K562 (cell line): ENCODE measurements around the gene BTBD3. TPM values are rescaled to one million over a fixed set of nuclear protein-coding genes. Genes with fewer than 3 reads are reported as not detected.

Experiments
- ATAC-seq: fragments of 200-7000 bp; cut with Tn5 transposase; 3 replicates; pipeline ENCODE4 v1.9.1; 2020; ENCODE audit warnings: moderate library complexity
- BruUV-seq: library from RNA; stranded (reverse); fragments of 400-500 nt; replicated peaks from 2 replicates; lab custom pipeline; 2021; lab: Mats Ljungman, UMichigan
- CTCF ChIA-PET: fragments of 300-600 bp; formaldehyde crosslinking; extraction: SDS; loops from one replicate; lab custom pipeline; 2021; ENCODE audit warnings: low intra/inter-chr PET ratio; lab: Yijun Ruan, JAX
- POLR2A ChIA-PET: fragments of 300-600, 350-650 bp; sonication (Branson Sonifier 250); formaldehyde crosslinking; extraction: SDS; loops from one replicate; lab custom pipeline; 2021; ENCODE audit warnings: antibody characterized with exemption, inconsistent platforms; lab: Yijun Ruan, JAX
- DNase-seq, 4 experiments: peaks; one replicate each; pipeline versions ENCODE4 v3.0.0 to v3.0.0-alpha.2; 2011 to 2018; ENCODE audit warnings: low spot score in 3 of 4, mixed read lengths in 3 of 4; ENCODE audit errors: extremely low read depth in 1 of 4
- FAIRE-seq: peaks from 2 replicates; lab custom pipeline; 2011; peaks lifted over from hg19 to GRCh38; lab: Jason Lieb, UNC
- H2AFZ ChIP-seq: 2 replicates; pipeline ENCODE4 v1.6.0; 2011; ENCODE audit warnings: low read depth, low read length, control low read depth, inconsistent platforms
- H3K27ac ChIP-seq: fragments of 200-600 bp; 3 replicates; pipeline ENCODE4 v1.8.0; 2011; ENCODE audit warnings: low read depth, mild to moderate bottlenecking, control low read depth, inconsistent platforms, low read length, moderate library complexity, mixed read lengths; ENCODE audit errors: extremely low read depth
- H3K27me3 ChIP-seq, 2 experiments: fragments of 300-600 bp in 1 of 2; 2 replicates in 1 of 2; 3 replicates in 1 of 2; pipeline versions ENCODE4 v1.6.0 to v1.8.0; 2011; ENCODE audit warnings: inconsistent platforms in 2 of 2, low read length in 2 of 2, mild to moderate bottlenecking in 1 of 2, mixed read lengths in 1 of 2, moderate library complexity in 1 of 2; ENCODE audit not compliant: control insufficient read depth in 2 of 2, insufficient read depth in 2 of 2
- H3K36me3 ChIP-seq: fragments of 300-600 bp; 3 replicates; pipeline ENCODE4 v1.8.0; 2011; ENCODE audit warnings: mild to moderate bottlenecking, low read length, inconsistent platforms; ENCODE audit not compliant: control insufficient read depth, insufficient read depth
- H3K4me1 ChIP-seq, 2 experiments: fragments of 200-600 bp in 1 of 2; replicated peaks in 1 of 2; 2 replicates in 1 of 2; 3 replicates in 1 of 2; pipeline versions ENCODE4 v1.5.1 to v1.8.0; 2011; ENCODE audit warnings: inconsistent platforms in 2 of 2, low read length in 2 of 2, mild to moderate bottlenecking in 1 of 2, mixed read lengths in 1 of 2, moderate library complexity in 1 of 2; ENCODE audit not compliant: control insufficient read depth in 2 of 2, insufficient read depth in 2 of 2
- H3K4me2 ChIP-seq: 2 replicates; pipeline ENCODE4 v1.6.1; 2011; ENCODE audit warnings: low read length, control low read depth, inconsistent platforms, mixed read lengths; ENCODE audit not compliant: insufficient read depth
- H3K4me3 ChIP-seq: fragments of 200-600 bp; sonication (generic), shearing (Covaris generic); 2 replicates; pipeline ENCODE4 v1.5.1; 2016; ENCODE audit warnings: control low read depth, inconsistent platforms
- H3K79me2 ChIP-seq: fragments of 200-600 bp; 3 replicates; pipeline ENCODE4 v1.8.0; 2011; ENCODE audit warnings: low read length, inconsistent platforms; ENCODE audit not compliant: control insufficient read depth, insufficient read depth
- H3K9ac ChIP-seq, 2 experiments: 2 replicates each; pipeline versions ENCODE4 v1.6.0 to v1.6.1; 2011; ENCODE audit warnings: low read depth in 2 of 2, low read length in 2 of 2, control low read depth in 1 of 2, inconsistent platforms in 1 of 2, mild to moderate bottlenecking in 1 of 2, mixed read lengths in 1 of 2; ENCODE audit not compliant: insufficient read depth in 1 of 2
- H3K9me1 ChIP-seq: one replicate; pipeline ENCODE4 v1.6.0; 2011; ENCODE audit warnings: inconsistent platforms, mild to moderate bottlenecking, low read length, moderate library complexity; ENCODE audit not compliant: control insufficient read depth, insufficient read depth
- H3K9me3 ChIP-seq: replicated peaks from 2 replicates; pipeline ENCODE4 v1.5.1; 2011; ENCODE audit warnings: low read depth, low read length, inconsistent platforms; ENCODE audit not compliant: control insufficient read depth, insufficient read depth
- H4K20me1 ChIP-seq: replicated peaks from 2 replicates; pipeline ENCODE4 v1.6.1; 2011; ENCODE audit warnings: low read length, inconsistent platforms, mixed read lengths; ENCODE audit not compliant: control insufficient read depth, insufficient read depth
- ASH1L ChIP-seq: fragments of 450-650 bp; IDR thresholded peaks from 2 replicates; pipeline ENCODE4 v1.6.1; 2018; ENCODE audit warnings: borderline replicate concordance, mild to moderate bottlenecking, low read depth; ENCODE audit not compliant: partially characterized antibody
- CC2D1A ChIP-seq: fragments of 450-650 bp; IDR thresholded peaks from 2 replicates; pipeline ENCODE4 v1.6.1; 2017; ENCODE audit warnings: mild to moderate bottlenecking
- CEBPB ChIP-seq: fragments of 450-650 bp; IDR thresholded peaks from 2 replicates; pipeline ENCODE4 v1.6.1; 2016; ENCODE audit warnings: missing genetic modification characterization, missing compliant biosample characterization
- ERF ChIP-seq: fragments of 450-650 bp; formaldehyde crosslinking; IDR thresholded peaks from 2 replicates; pipeline ENCODE4 v1.4.0; 2020; ENCODE audit warnings: mild to moderate bottlenecking, mixed read lengths
- ESRRA ChIP-seq: fragments of 450-650 bp; IDR thresholded peaks from 2 replicates; pipeline ENCODE4 v1.6.1; 2014; ENCODE audit warnings: low read depth, mild to moderate bottlenecking, moderate library complexity, borderline replicate concordance
- HBP1 ChIP-seq: fragments of 450-650 bp; formaldehyde crosslinking; IDR thresholded peaks from 2 replicates; pipeline ENCODE4 v1.4.0; 2022; ENCODE audit warnings: missing genetic modification characterization
- HIVEP1 ChIP-seq: fragments of 250-450 bp; sonication (Bioruptor Pico); IDR thresholded peaks from 2 replicates; pipeline ENCODE4 v1.4.0; 2020; ENCODE audit warnings: mild to moderate bottlenecking
- ILF3 ChIP-seq: fragments of 450-650 bp; IDR thresholded peaks from 2 replicates; pipeline ENCODE4 v1.6.1; 2018; ENCODE audit warnings: antibody characterized with exemption, mild to moderate bottlenecking, moderate library complexity, borderline replicate concordance
- LCOR ChIP-seq: sonication (generic); formaldehyde crosslinking; IDR thresholded peaks from 2 replicates; pipeline ENCODE4 v1.8.0; 2022; ENCODE audit warnings: mild to moderate bottlenecking, missing genetic modification reagents
- PHB2 ChIP-seq: fragments of 450-650 bp; IDR thresholded peaks from 2 replicates; pipeline ENCODE4 v1.6.1; 2017; ENCODE audit warnings: low read depth
- SPI1 ChIP-seq: IDR thresholded peaks from 2 replicates; pipeline ENCODE4 v1.6.1; 2011; ENCODE audit warnings: low read depth, low read length, control low read depth, borderline replicate concordance
- TGIF2 ChIP-seq: sonication (generic); formaldehyde crosslinking; IDR thresholded peaks from 2 replicates; pipeline ENCODE4 v1.8.1; 2022; ENCODE audit warnings: mild to moderate bottlenecking, missing genetic modification reagents, moderate library complexity
- ZBTB49 ChIP-seq: sonication (generic); formaldehyde crosslinking; IDR thresholded peaks from 2 replicates; pipeline ENCODE4 v1.8.0; 2022; ENCODE audit warnings: missing genetic modification reagents, mild to moderate bottlenecking, borderline replicate concordance
- ZKSCAN8 ChIP-seq: fragments of 200-800 bp; sonication (Bioruptor generic); IDR thresholded peaks from 2 replicates; pipeline ENCODE4 v1.6.1; 2016; ENCODE audit warnings: missing genetic modification characterization, missing compliant biosample characterization
- ZNF143 ChIP-seq: sonication (generic); formaldehyde crosslinking; IDR thresholded peaks from 2 replicates; pipeline ENCODE4 v1.9.0; 2022; ENCODE audit warnings: mild to moderate bottlenecking, missing genetic modification reagents
- ZNF311 ChIP-seq: fragments of 250-450 bp; sonication (Bioruptor Pico); IDR thresholded peaks from 2 replicates; pipeline ENCODE4 v1.4.0; 2020; ENCODE audit warnings: mild to moderate bottlenecking, moderate library complexity
- ZNF408 ChIP-seq: fragments of 250-450 bp; sonication (Bioruptor Pico); IDR thresholded peaks from 2 replicates; pipeline ENCODE4 v1.4.0; 2020; ENCODE audit warnings: low read depth, mild to moderate bottlenecking, moderate library complexity
- ZNF639 ChIP-seq, 2 experiments: fragments of 200-800 bp in 1 of 2; sonication (Bioruptor generic) in 1 of 2; sonication (generic) in 1 of 2; formaldehyde crosslinking in 1 of 2; IDR thresholded peaks in 1 of 2; conservative IDR thresholded peaks in 1 of 2; 2 replicates each; pipeline versions ENCODE4 v1.5.0 to v1.6.1; 2016 to 2020; ENCODE audit warnings: missing compliant biosample characterization in 1 of 2, missing genetic modification characterization in 1 of 2, missing genetic modification reagents in 1 of 2
- WGBS: fragments of 100-300 bp; shearing (Covaris generic); methylation state at CpG from one replicate; pipeline ENCODE4 v1.1.6; 2016; ENCODE audit warnings: low coverage, mixed read lengths; ENCODE audit not compliant: insufficient coverage; ENCODE audit errors: missing lambda C conversion rate; 5-methylcytosine and 5-hydroxymethylcytosine counted together
- in situ Hi-C: fragments of 300-500 bp; cut with MboI; formaldehyde crosslinking; loops from 4 replicates; pipeline ENCODE4 v1.15.0; 2018; ENCODE audit warnings: inconsistent platforms, mixed read lengths
- intact Hi-C: fragments of 100-400 bp; cut with micrococcal nuclease; formaldehyde crosslinking; loops from 2 replicates; pipeline ENCODE4 v1.14.2; 2022
- polyA plus RNA-seq, 8 experiments: library from polyadenylated mRNA; depleted of rRNA in 4 of 8; stranded (reverse) in 5 of 8; unstranded in 3 of 8; fragments of >200 nt; fragmentation: Nextera tagmentation in 2 of 8; fragmentation: Illumina TruSeq in 1 of 8; extraction: Ambion mirVana in 2 of 8; extraction: Trizol in 1 of 8; gene quantifications; 2 replicates each; pipeline versions ENCODE4 v1.2.1 to v1.2.3, GENCODE V29; 2011 to 2014; ENCODE audit warnings: inconsistent platforms in 1 of 8, missing spikeins in 1 of 8
- total RNA-seq, 7 experiments: library from RNA; depleted of rRNA in 6 of 7; stranded (reverse); fragments of >200 nt in 6 of 7; fragmentation: Illumina TruSeq in 2 of 7; extraction: Trizol in 2 of 7; gene quantifications; 2 replicates each; pipeline versions ENCODE4 v1.2.1 to v1.2.3, GENCODE V29; 2011 to 2021; ENCODE audit warnings: low replicate concordance in 1 of 7

BTBD3 gene
- total and polyA plus RNA-seq, 9 of the 15 experiments (the other 6 are each of a cell fraction or from before 2014, with no cell fraction given), result 1.8 to 11.4 (median 6.4) TPM

DNA sequence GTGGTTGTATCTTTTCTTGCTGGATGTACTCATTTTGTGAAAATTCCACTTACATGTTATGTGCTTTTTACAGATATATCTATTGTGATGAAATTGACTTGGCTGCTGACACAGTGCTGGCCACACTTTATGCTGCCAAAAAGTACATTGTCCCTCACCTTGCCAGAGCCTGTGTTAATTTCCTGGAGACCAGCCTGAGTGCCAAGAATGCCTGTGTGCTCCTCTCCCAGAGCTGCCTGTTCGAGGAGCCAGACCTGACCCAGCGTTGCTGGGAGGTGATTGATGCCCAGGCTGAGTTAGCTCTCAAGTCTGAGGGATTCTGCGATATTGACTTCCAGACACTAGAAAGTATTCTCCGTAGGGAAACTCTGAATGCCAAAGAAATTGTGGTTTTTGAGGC, 4.9 kb downstream of the BTBD3 start:
- H3K27ac ChIP-seq, result no peak overlapping the region
- no peaks in the 10 kb centered on the region; a peak in 1 of 5 replicates for H3K4me1 ChIP-seq
- no peak overlapping the region for H3K4me2 ChIP-seq
- H2AFZ ChIP-seq, result no peak overlapping the region
- in situ Hi-C loops (no loop called here), intact Hi-C loops (no loop called here)
- H3K79me2 ChIP-seq, result no peaks in the 10 kb centered on the region
- FAIRE-seq (no peak), ATAC-seq (no peak), DNase-seq (no peak)
- no peaks in the 10 kb centered on the region for H3K36me3 ChIP-seq
- H3K27me3 ChIP-seq, result no peaks in the 10 kb centered on the region
- CTCF ChIA-PET, result no interaction called here
- H3K4me3 ChIP-seq, result no peak overlapping the region
- no peaks in the 10 kb centered on the region for H3K9me3 ChIP-seq
- H4K20me1 ChIP-seq, result no peaks in the 10 kb centered on the region
- no peak overlapping the region for H3K9ac ChIP-seq
- 60% methylated on average over 4 of the region's 4 CpGs for WGBS
- no TSS peak for BruUV-seq
- TF ChIP-seq TGIF2, result no peak
- TF ChIP-seq ESRRA, result no peak
- no peak for TF ChIP-seq ZNF311 (CRISPR knock-in tag)
- no peak for TF ChIP-seq ZKSCAN8 (CRISPR knock-in tag)
- no peak for TF ChIP-seq ZBTB49
- no peak for TF ChIP-seq ASH1L
- TF ChIP-seq SPI1, result no peak
- TF ChIP-seq ZNF639 (CRISPR knock-in tag; conservative IDR thresholded peaks at IDR 0.05 in 1 of 2, IDR thresholded peaks at IDR 0.05 in 1 of 2), result no peak
- no peak for TF ChIP-seq LCOR
- no peak for TF ChIP-seq CC2D1A
- no peak for TF ChIP-seq PHB2
- no peak for TF ChIP-seq ZNF143 (CRISPR knock-in tag)
- TF ChIP-seq HBP1 (CRISPR knock-in tag), result no peak
- no peak for TF ChIP-seq ZNF408
- TF ChIP-seq CEBPB (tag), result no peak
- no peak for TF ChIP-seq HIVEP1 (CRISPR knock-in tag)
- TF ChIP-seq ILF3, result no peak
- no peak for TF ChIP-seq ERF (CRISPR knock-in tag)
- POLR2A ChIA-PET, result no interaction called here
- no peaks in the 10 kb centered on the region for H3K9me1 ChIP-seq
